ENCODE data around the gene FCAMR. TPM values are rescaled to one million over a fixed set of nuclear protein-coding genes. Genes with fewer than 3 reads are reported as not detected.
A peak's percentile ranks its signal among the peaks of the same experiment; 100 is the strongest.

The FCAMR gene
- total RNA-seq, 2 donors from 2014 or later, result not detected

DNA sequence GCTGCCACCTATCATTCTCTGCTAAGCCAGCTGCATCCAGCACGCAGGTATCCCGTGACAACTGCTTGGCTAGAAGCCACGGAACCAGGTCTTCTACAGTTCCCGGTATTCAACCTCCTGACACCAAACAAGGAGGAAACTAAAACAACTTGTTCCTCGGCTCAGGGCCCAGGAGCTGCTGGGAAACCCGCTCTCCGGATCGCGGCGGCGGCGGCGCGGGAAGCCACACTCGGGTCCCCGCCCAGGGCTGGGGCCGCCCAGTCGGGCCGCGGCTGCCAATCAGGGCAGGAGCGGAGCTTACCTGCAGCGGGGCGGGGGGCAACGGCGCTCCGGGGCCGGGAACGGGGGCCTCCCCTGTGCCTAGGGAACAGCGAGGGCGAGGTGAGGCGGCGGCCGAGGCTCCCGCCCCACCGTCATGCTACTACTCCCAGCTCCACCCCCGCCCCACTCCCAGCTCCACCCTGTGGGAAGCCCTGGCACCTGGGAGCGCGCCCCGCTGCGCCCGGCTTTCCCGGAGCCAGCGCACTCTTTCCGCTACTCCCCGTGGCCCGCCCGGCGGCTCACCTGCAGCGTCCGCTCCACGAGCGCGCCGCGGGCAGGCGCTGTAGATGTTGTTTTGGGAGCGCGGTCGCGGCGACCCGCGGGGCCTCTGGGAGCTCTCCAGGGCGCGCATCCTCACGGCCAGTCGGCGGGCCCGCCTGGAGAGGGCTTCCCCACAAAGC lies 60.9 kb downstream of the FCAMR start:
- peaks cover 30 to 33% of the 10 kb centered on the region in 2 donors for H3K36me3 Mint-ChIP-seq
- DNase-seq (ENCODE audit: low spot score in 2 of 2) (peak; percentile 47 to 65), ATAC-seq (peak; percentile 17 to 38)
- H3K9me3 Mint-ChIP-seq, result peaks cover 0 to 7% of the 10 kb centered on the region in 2 donors
- H3K27ac Mint-ChIP-seq, result peak overlapping the region in 1 of 2 donors; percentile 76

DNA sequence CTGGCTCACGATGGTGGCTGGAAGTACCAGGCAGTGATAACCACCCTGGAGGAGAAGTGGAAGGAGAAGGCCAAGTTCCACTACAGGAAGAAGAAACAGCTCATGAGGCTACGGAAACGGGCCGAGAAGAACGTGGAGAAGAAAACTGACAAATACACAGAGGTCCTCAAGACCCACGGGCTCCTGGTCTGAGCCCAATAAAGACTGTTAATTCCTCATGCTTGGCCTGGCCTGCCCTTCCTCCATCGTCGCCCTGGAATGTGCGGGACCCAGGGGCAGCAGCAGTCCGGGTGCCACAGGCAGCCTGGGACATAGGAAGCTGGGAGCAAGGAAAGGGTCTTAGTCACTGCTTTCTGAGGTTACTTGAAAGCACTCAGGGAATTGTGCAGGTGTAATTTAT lies 62.2 kb downstream of the FCAMR start:
- peaks cover 0 to 7% of the 10 kb centered on the region in 2 donors for H3K9me3 Mint-ChIP-seq
- DNase-seq (ENCODE audit: low spot score in 2 of 2) (no peak), ATAC-seq (no peak)
- H3K27ac Mint-ChIP-seq, result peak overlapping the region; percentile 6
- H3K36me3 Mint-ChIP-seq, result peaks cover 37 to 46% of the 10 kb centered on the region in 2 donors

Other genes starting within 250 kb of the FCAMR start
- gene IL19, start 199.7 kb downstream of the FCAMR start, total RNA-seq, result not detected
- under 1 TPM in 1 of 2 donors, not detected in 1; 0.29 TPM for gene IL10, start 198.0 kb downstream of the FCAMR start, total RNA-seq
- not detected for gene IL20, start 104.8 kb downstream of the FCAMR start, total RNA-seq
- gene IL24, start 73.0 kb downstream of the FCAMR start, total RNA-seq, result 10 to 100 TPM; 19.0 to 22.2 TPM
- gene FCMR, start 48.5 kb downstream of the FCAMR start, total RNA-seq, result 10 to 100 TPM; 31.4 to 37.3 TPM
- under 1 TPM in 1 of 2 donors, not detected in 1; 0.05 TPM for gene PIGR, start 24.0 kb downstream of the FCAMR start, total RNA-seq
- under 1 TPM in 1 of 2 donors, not detected in 1; 0.06 TPM for gene C1orf116, start 62.3 kb upstream of the FCAMR start, total RNA-seq
- 10 to 100 TPM in 1 of 2 donors, 1 to 10 TPM in 1; 6.6 to 23.4 TPM for gene YOD1, start 80.7 kb upstream of the FCAMR start, total RNA-seq
- 1 to 10 TPM; 3.8 to 6.9 TPM for gene PFKFB2, start 82.8 kb upstream of the FCAMR start, total RNA-seq
- 1 to 10 TPM; 8.3 to 8.9 TPM for gene C4BPB, start 118.4 kb upstream of the FCAMR start, total RNA-seq
- not detected for gene C4BPA, start 133.8 kb upstream of the FCAMR start, total RNA-seq